Endometrium (tissue), 2 donors: ENCODE measurements around the gene KIF25.

Experiments
- FAIRE-seq: peaks from 2 replicates; lab custom pipeline; 2012; peaks lifted over from hg19 to GRCh38; lab: Jason Lieb, UNC
- donor health status: control.
- donor health status: control.

The KIF25 gene

DNA sequence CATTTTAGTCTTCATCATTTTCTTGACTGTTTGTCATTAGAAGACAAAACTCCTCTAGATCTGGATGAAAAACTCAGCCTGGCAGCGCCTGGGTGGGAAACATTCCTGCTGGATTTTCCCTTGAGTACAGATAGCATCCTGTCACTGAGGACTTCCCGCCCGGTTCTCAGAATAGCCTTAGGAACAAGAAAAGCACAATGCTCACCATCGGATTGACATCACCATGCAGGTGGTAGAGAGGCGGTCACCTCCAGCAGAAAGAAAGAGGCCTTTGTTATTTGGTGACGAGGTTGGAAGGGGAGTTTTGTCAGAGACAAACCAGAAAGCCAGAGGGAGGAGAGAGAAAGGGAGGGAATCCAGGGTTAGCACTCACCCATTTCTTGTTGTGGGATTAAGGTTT, 39.8 kb downstream of the KIF25 start:
- no peak for FAIRE-seq

DNA sequence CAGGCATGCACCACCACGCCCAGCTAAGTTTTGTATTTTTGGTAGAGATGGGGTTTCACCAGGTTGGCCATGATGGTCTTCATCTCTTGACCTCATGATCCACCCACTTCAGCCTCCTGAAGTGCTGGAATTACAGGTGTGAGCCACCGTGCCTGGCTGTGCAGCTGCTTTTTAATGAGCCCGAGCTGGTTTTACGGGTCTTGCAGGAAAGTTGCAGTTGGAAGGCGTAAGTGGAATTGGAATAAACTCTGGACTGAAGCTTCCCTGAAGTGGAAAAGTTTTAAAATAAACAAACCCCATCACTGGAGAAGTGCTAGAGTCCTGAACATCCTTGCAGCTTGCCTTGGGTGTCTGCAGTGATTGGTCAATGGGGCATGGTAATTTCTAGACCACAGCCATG, 40.4 kb downstream of the KIF25 start:
- no peak for FAIRE-seq

DNA sequence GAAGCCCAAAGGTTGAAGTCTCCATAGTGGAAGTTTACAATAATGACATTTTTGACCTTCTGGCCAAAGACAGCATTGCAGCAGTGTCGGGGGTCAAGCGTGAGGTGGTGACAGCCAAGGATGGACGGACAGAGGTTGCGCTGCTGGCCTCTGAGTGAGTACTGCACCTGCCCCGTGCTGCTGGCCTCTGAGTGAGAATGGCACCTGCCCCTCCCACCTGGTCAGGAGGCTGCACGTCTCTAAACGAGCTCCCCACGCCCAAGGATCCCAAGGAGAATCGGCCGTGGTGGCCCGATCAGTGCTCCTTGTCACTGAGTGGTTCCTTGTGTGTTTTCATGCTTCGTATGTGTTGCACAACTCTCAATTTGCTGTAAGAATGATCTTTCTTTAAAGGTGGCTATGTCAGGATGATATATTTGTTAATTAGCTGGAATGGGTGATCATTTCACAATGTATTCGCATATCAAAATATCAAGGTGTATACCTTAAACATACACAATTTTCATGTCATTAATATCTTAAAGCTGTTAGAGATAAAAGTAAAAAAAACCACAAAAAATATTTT, 41.2 kb downstream of the KIF25 start:
- no peak for FAIRE-seq

- FAIRE-seq: no peak
Observed at GRCh38 chr6:168039301-168039700, 41.8 kb downstream of the KIF25 start.

DNA sequence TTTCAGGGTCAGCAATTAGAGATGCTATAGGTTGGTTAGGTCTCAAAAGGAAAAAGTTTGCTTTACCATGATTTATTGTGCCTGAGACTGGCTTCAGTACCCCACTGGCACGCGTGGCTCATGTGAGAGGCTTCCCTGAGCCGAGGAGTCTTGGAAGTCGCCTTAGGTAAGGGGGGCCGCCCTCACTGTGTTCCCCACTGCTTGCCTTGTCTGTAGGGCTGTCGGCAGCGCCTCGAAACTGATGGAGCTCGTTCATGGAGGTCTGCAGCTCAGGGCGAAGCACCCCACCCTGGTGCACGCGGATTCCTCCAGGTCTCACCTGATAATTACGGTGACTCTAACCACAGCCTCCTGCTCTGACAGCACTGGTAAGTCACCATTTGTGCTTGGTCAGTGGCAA, 42.4 kb downstream of the KIF25 start:
- no peak for FAIRE-seq

GRCh38 chr6:168040856-168041496, 43.5 kb downstream of the KIF25 start:
- FAIRE-seq: no peak

DNA sequence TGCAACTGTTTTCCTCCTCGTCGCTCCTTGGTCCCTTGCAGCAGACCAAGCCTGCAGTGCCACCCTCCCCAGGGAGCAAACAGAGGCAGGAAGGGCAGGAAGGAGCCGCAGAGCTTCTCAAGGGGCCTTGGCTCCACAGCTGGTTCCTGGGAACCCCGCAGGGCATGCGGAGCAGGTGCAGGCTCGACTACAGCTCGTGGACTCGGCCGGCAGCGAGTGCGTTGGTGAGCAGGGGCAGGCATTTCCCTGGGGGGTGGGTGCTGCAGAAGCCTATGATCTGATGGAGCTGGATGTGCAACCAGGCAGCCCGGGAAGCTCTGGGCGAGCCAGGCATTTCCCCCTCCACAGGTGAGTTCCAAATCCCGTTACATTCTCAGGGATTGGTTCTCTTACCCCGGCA, 44.5 kb downstream of the KIF25 start:
- FAIRE-seq: no peak

DNA sequence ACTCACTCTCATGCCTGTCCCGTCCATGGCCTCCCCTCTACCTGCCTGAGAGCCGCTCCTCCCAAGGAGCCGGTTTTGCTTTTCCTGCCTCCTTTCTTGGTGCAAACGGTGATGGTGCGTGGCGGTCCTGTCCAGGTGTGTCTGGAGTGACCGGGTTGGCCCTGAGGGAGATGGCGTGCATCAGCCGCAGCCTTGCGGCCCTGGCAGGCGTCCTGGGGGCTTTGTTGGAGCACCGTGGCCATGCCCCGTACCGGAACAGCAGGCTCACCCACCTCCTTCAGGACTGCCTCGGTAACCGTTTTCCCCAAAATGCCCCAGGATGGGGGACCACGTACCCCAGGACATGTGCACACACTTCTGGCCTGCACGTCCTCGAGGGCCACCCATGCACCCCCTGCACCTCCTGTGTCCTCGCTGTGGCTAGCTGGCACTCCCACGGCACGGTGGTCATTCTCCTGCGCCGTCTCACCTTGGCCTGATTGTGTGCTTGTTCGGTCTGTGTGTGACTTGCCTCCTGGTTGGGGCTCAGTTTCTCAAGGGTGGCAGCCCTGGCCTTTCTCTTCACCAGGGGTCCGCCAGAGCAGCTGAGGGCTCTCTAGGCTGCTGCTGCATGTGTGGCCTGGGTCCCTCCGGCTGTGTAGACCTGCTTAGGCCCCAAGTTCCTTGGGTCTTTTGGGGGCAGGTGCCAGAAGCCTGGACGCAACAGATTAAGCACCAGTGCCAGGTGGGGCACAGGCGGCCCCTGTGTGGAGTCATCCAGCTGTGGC, 45.1 kb downstream of the KIF25 start:
- no peak for FAIRE-seq

GRCh38 chr6:168043193-168043847, 45.8 kb downstream of the KIF25 start:
- no peak for FAIRE-seq

GRCh38 chr6:168043848-168044415, 46.5 kb downstream of the KIF25 start:
- no peak for FAIRE-seq

GRCh38 chr6:168044521-168045130, 47.2 kb downstream of the KIF25 start:
- FAIRE-seq: no peak

- FAIRE-seq: no peak
Observed at GRCh38 chr6:168045141-168045691, 47.7 kb downstream of the KIF25 start.

DNA sequence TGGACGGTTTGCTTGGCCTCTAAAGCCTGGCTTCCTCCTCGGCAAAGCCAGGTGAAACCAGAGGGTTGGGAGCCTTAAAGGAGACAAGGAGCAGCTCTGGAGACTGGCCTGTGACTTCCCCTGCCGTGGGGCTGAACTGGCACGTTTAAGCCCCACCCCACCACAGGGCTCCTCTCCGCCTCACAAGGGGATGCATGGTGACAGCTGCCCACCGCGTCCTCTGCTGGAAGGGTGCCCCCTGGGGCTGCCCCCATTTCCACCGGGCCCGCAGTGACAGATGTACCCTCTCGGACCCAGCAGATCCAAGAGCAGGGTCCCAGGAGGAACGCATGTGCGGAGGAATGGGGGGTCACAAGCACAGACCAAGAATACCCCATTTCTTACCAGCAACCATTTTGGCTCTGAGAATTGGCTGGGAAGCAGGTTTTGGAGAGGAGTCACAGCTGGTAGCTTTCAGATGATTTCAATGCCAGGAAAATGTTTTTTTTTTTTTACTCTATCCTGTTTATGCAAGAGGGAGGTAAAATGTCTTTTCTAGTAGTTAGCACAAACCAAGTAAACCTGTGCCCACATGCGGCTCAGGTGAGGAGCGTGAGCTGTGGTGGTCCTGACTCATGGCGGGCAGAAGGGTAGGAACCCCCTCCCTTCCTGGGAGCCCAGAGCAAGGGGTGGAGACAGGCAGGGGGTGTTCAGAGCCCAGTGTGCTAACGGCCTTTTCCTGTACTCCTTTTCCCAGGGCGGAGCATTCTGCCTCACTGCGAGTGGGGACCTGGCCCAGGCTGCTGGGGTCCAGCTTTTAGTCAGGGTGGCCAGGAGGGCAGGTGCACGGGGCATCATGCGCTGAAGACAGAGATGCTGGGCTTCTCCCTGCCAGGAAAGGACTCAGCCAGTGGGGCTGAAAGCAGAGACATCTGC, 48.5 kb downstream of the KIF25 start:
- FAIRE-seq: no peak

DNA sequence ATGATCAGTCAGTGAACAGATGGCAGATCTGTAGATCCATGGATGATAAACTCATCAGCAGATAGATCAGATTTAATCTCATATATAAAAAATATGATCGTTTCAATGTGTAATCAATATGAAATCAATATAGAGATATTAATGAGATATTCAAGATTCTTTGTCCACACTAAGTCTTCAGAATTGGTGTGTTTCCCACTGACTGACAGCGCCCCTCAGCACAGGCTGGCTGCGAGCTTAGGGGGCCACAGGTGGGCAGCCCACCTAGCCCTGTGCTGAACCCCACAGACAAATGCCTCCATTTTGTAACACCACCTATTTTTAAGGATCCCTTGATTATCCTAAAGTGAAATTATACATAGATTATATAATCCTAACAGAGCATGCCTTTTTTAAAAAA, 49.2 kb downstream of the KIF25 start:
- no peak for FAIRE-seq

- no peak for FAIRE-seq
Observed at GRCh38 chr6:168047841-168048723, 50.6 kb downstream of the KIF25 start.

GRCh38 chr6:168048724-168049025, 51.2 kb downstream of the KIF25 start:
- no peak for FAIRE-seq

DNA sequence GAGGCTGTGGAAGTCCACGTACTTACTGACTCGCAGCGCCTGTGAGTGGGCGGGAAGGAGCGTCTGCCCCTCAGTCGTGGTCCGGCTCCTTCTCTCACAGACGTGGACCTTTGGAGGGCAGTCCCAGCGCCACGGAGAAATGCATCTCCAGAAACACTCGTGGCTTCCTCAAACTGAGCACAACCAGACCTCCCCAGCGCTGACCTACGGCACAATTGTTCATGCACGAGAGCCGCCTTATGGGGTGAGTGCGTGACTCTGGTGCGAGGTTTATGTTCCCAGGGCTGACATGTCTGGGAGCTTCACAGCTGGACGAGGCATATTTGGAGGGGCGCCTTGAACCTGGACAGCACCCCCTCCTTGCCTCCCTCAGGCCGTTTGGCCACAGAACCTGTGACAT, 51.8 kb downstream of the KIF25 start:
- no peak for FAIRE-seq

GRCh38 chr6:168049706-168050224, 52.3 kb downstream of the KIF25 start:
- no peak for FAIRE-seq

- no peak for FAIRE-seq
Observed at GRCh38 chr6:168050225-168050880, 52.9 kb downstream of the KIF25 start.
